DND-41 (cell line): ENCODE measurements around the gene TMEM223.

Source experiments
- EZH2 ChIP-seq: IDR thresholded peaks from 3 replicates; pipeline ENCODE4 v1.6.1; 2012; ENCODE audit warnings: borderline replicate concordance, low read depth, mild to moderate bottlenecking, moderate library complexity, low read length, inconsistent platforms; ENCODE audit not compliant: severe bottlenecking
- TF ChIP-seq, protein P1 (sequence below): IDR thresholded peaks from 2 replicates; pipeline ENCODE4 v1.5.1; 2012; ENCODE audit warnings: borderline replicate concordance, low read length, moderate library complexity, mild to moderate bottlenecking; ENCODE audit not compliant: poor library complexity, severe bottlenecking; ENCODE audit errors: extremely low read depth

DNA sequence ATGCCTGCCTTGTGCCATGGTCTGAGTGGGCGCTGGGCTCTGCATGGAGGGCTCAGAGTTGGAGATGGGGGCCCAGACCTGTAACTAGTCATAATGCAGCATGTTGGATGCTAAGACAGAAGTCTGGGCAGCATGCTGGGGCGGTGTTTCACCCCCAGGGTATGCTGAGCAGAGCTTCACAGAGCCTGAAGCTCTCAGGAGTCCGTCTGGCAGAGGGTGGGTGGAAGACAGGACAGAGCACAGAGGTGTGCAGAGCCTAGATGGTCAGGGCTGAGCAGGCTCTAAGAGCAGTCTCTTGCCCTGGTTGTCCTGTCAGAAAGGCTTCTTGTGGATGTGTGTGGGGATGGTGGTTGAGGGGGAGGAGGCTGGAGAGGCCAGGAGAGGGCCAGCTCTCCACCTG, 13.4 kb downstream of the TMEM223 start:
- TF ChIP-seq, protein P1, sequence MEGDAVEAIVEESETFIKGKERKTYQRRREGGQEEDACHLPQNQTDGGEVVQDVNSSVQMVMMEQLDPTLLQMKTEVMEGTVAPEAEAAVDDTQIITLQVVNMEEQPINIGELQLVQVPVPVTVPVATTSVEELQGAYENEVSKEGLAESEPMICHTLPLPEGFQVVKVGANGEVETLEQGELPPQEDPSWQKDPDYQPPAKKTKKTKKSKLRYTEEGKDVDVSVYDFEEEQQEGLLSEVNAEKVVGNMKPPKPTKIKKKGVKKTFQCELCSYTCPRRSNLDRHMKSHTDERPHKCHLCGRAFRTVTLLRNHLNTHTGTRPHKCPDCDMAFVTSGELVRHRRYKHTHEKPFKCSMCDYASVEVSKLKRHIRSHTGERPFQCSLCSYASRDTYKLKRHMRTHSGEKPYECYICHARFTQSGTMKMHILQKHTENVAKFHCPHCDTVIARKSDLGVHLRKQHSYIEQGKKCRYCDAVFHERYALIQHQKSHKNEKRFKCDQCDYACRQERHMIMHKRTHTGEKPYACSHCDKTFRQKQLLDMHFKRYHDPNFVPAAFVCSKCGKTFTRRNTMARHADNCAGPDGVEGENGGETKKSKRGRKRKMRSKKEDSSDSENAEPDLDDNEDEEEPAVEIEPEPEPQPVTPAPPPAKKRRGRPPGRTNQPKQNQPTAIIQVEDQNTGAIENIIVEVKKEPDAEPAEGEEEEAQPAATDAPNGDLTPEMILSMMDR = no peak
- no peak for TF ChIP-seq EZH2
